HG03175 (cell line): ENCODE results near the gene CREB5.
A peak's percentile ranks its signal among the peaks of the same experiment; 100 is the strongest.
"Not testable (repeated sequence)": the region's sequence is repeated elsewhere in the genome, so short reads cannot be mapped to it uniquely, and the experiment has no call there.

Source experiments
- ATAC-seq: cut with Tn5 transposase; IDR thresholded peaks from one replicate; pipeline ENCODE4 v1.9.1; 2021; ENCODE audit warnings: mild to moderate bottlenecking, moderate library complexity; ENCODE audit not compliant: unreplicated experiment

Gene CREB5

GRCh38 chr7:28766359-28766758, 354.0 kb downstream of the CREB5 start:
- no peak for ATAC-seq

GRCh38 chr7:28767356-28767755, 355.0 kb downstream of the CREB5 start:
- no peak for ATAC-seq

- ATAC-seq: no peak
These were observed 356.3 kb downstream of the CREB5 start for GRCh38 chr7:28768577-28769147.

- no peak for ATAC-seq
These were observed 359.7 kb downstream of the CREB5 start for GRCh38 chr7:28771906-28772622.

- ATAC-seq: no peak
These were observed 361.3 kb downstream of the CREB5 start for GRCh38 chr7:28773423-28774145.

GRCh38 chr7:28774261-28774988, 362.1 kb downstream of the CREB5 start:
- ATAC-seq: no peak

GRCh38 chr7:28776463-28777157, 364.3 kb downstream of the CREB5 start:
- ATAC-seq: no peak

GRCh38 chr7:28778786-28779185, 366.5 kb downstream of the CREB5 start:
- ATAC-seq: no peak

- ATAC-seq: no peak
These were observed 367.6 kb downstream of the CREB5 start for GRCh38 chr7:28779954-28780353.

- ATAC-seq: no peak
These were observed 370.0 kb downstream of the CREB5 start for GRCh38 chr7:28782362-28782761.

GRCh38 chr7:28784171-28784902, 372.0 kb downstream of the CREB5 start:
- ATAC-seq: no peak

- no peak for ATAC-seq
These were observed 373.0 kb downstream of the CREB5 start for GRCh38 chr7:28785041-28785995.

GRCh38 chr7:28786156-28786555, 373.8 kb downstream of the CREB5 start:
- not testable (repeated sequence) for ATAC-seq

- no peak for ATAC-seq
These were observed 374.8 kb downstream of the CREB5 start for GRCh38 chr7:28787106-28787505.

GRCh38 chr7:28790467-28790866, 378.1 kb downstream of the CREB5 start:
- ATAC-seq: no peak

- ATAC-seq: peak; percentile 56
These were observed 380.5 kb downstream of the CREB5 start for GRCh38 chr7:28792858-28793257.

GRCh38 chr7:28793381-28794085, 381.2 kb downstream of the CREB5 start:
- ATAC-seq: no peak

- ATAC-seq: no peak
These were observed 386.0 kb downstream of the CREB5 start for GRCh38 chr7:28798274-28798673.
